ENCODE measurements around the gene ARHGDIA. TPM values are rescaled to one million over a fixed set of nuclear protein-coding genes. Genes with fewer than 3 reads are reported as not detected.
"Not testable (repeated sequence)": the region's sequence is repeated elsewhere in the genome, so short reads cannot be mapped to it uniquely, and the experiment has no call there.

Gene ARHGDIA
- polyA plus RNA-seq, 3 donors: 133 to 351 (median 249) TPM

DNA sequence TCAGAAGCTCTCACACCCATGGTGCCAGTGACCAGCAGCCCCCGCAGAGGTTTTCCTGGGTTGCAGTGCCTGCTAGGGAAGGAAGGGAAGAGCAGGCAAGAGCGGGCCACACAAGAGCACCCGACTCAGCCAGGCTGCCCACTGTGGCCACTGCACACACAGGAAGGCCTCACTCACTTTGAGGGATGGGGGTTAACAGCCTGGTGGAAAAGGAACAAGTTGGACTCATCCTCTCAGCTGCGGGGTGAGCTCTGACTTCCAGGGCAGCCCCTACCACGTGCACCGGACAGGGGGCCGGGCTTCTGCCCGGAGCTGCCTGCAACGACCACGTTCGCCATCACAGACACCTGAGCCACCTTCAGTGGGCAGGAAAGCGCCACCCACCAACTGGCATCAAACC lies 18.9 kb downstream of the ARHGDIA start:
- no peak overlapping the region for H3K27ac ChIP-seq (ENCODE audit: low read depth, low read length)
- WGBS, 3 donors: 84 to 88% (median 87%) methylated on average over 12 of the region's 12 CpGs

DNA sequence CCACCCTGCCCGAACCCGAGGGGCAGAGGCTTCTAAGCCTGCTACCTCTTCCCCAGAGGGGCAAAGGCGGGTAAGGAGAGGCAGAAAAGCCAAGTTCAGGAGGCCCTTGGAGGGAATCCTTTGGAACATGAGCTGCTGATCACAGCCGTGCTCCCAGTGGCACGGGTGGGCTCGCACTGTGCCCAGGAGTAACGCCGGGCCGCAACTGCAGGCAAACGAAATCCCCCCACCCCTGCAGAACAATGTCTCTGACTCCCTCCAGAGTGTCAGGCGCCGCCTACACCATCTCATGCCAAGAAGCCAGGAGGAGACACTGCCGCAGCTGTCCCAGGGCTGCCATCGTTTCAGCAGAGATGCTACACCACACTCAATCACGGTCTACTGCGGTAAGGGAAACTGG lies 19.7 kb downstream of the ARHGDIA start:
- WGBS, 3 donors: 88 to 93% (median 90%) methylated on average over 16 of the region's 16 CpGs
- H3K27ac ChIP-seq (ENCODE audit: low read depth, low read length): no peak overlapping the region

DNA sequence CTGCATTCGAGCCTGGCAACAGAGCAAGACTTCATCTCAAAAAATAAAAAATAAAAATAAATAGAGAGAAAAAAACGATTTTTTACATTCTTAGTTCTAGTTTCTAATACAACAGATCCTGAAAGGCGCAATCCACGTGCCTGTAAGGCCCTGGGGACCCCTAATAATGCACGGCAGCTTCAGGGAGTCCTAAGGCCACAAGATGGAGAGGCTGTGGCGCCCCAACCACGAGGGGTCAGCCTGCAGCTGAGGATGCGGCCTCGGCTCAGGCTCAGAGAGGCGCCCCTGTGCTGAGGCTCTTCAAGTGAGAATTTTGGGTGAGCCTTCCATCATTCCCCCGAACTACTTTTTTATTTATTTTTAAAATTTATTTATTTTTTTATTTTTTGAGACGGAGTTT lies 21.7 kb downstream of the ARHGDIA start:
- no peak overlapping the region for H3K27ac ChIP-seq (ENCODE audit: low read depth, low read length)
- 87 to 93% (median 92%) methylated on average over 12 of the region's 12 CpGs for WGBS, 3 donors

- 59 to 85% (median 84%) methylated on average over 24 of the region's 24 CpGs for WGBS, 3 donors
- no peak overlapping the region for H3K27ac ChIP-seq (ENCODE audit: low read depth, low read length)
These were observed 24.1 kb downstream of the ARHGDIA start for GRCh38 chr17:81846743-81847689.

- 83 to 93% (median 92%) methylated on average over 36 to 38 of the region's 38 CpGs for WGBS, 3 donors
- H3K27ac ChIP-seq (ENCODE audit: low read depth, low read length): no peak overlapping the region
These were observed 25.0 kb downstream of the ARHGDIA start for GRCh38 chr17:81845881-81846742.

DNA sequence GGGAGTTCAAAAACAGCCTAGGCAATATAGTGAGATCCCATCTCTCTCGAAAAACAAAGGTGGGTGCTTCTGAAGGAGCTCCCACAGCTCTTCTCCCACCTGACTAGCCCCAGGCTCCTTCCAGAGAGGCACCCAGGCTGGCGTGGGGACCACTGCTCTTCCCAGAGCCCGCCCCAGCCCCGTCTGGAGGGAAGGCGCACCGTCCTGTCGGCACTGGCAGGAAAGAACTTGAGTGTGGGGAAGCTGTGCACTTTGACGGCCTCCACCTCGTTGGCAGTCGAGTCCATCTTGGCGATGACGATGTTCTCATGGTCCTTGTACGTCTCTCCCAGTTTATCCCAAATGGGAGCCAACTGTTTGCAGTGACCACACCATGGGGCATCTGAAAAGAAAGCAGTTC lies 25.8 kb downstream of the ARHGDIA start:
- H3K27ac ChIP-seq (ENCODE audit: low read depth, low read length): no peak overlapping the region
- WGBS, 3 donors: 89 to 91% (median 90%) methylated on average over 13 of the region's 13 CpGs

DNA sequence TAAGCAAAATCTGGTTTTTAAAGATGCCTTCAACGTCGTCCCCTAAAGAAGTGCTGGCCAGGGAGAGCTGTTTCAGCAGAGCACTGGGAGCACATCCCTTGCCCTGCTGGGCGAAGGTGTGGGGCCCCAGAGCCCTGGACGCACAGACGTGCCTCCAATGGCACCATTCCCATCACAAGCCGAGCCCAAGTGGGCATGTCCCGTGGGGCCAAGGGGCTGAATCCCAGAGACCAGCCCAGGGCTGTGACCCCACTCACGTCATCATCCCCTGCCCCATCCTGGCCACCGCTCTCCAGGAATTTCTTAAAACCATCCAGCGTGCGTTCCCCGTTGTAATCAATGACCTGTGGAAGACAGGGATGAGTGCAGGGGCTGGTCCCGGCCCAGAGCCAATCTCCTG lies 26.2 kb downstream of the ARHGDIA start:
- WGBS, 3 donors: 66 to 86% (median 85%) methylated on average over 13 of the region's 13 CpGs
- no peak overlapping the region for H3K27ac ChIP-seq (ENCODE audit: low read depth, low read length)

DNA sequence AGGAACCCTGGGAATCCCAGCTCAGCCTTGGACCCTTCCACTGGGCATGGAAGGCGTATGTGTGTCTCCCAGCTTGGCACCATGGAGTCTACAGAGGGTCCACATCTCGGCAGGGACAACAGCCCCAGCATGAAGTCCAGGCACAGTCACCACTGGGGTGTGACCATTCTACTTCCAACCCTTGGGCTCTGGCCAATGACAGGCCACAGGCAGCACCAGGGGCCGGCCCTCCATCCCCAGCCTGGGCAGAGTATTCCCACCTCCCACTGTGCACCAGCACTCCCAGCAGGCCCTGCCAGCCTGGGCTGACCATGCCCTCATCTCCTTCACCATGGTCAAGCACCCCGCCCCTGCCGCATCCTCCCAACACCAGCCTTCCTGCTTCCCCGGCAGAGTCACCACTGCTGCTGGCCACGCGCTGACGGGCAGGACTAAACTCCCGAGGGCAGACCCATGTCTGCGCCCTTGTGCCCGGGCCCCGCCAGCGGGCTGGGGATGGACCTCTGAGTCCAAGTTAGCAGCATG lies 26.7 kb downstream of the ARHGDIA start:
- WGBS, 3 donors: 80 to 89% (median 88%) methylated on average over 14 of the region's 14 CpGs
- H3K27ac ChIP-seq (ENCODE audit: low read depth, low read length): no peak overlapping the region

- no peak overlapping the region for H3K27ac ChIP-seq (ENCODE audit: low read depth, low read length)
- WGBS, 3 donors: 82 to 85% (median 85%) methylated on average over 30 of the region's 30 CpGs
These were observed 27.3 kb downstream of the ARHGDIA start for GRCh38 chr17:81843713-81844326.

- 44 to 66% (median 61%) methylated on average over 21 of the region's 21 CpGs for WGBS, 3 donors
- H3K27ac ChIP-seq (ENCODE audit: low read depth, low read length): no peak overlapping the region
These were observed 28.2 kb downstream of the ARHGDIA start for GRCh38 chr17:81842725-81843504.

GRCh38 chr17:81842378-81842724 lies 28.8 kb downstream of the ARHGDIA start:
- 82 to 93% (median 89%) methylated on average over 11 of the region's 11 CpGs for WGBS, 3 donors
- no peak overlapping the region for H3K27ac ChIP-seq (ENCODE audit: low read depth, low read length)

DNA sequence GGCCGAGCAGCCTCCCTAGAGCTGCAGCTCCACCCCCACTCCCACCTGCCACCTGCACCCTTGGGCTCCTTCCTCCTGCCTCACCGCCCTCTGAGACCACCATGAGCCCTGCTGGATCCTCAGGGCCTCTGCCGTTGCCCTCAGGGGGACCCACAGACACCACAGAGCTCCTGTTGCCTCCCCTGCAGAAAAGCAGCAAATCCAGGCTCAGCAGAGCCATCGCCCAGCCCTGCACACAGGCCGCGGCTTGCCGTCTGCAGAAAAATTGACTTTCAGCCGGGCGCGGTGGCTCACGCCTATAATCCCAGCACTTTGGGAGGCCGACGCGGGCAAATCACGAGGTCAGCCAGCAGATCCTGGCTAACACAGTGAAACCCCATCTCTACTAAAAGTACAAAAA lies 29.3 kb downstream of the ARHGDIA start:
- WGBS, 3 donors: 58 to 79% (median 75%) methylated on average over 14 to 15 of the region's 15 CpGs
- no peak overlapping the region for H3K27ac ChIP-seq (ENCODE audit: low read depth, low read length)

DNA sequence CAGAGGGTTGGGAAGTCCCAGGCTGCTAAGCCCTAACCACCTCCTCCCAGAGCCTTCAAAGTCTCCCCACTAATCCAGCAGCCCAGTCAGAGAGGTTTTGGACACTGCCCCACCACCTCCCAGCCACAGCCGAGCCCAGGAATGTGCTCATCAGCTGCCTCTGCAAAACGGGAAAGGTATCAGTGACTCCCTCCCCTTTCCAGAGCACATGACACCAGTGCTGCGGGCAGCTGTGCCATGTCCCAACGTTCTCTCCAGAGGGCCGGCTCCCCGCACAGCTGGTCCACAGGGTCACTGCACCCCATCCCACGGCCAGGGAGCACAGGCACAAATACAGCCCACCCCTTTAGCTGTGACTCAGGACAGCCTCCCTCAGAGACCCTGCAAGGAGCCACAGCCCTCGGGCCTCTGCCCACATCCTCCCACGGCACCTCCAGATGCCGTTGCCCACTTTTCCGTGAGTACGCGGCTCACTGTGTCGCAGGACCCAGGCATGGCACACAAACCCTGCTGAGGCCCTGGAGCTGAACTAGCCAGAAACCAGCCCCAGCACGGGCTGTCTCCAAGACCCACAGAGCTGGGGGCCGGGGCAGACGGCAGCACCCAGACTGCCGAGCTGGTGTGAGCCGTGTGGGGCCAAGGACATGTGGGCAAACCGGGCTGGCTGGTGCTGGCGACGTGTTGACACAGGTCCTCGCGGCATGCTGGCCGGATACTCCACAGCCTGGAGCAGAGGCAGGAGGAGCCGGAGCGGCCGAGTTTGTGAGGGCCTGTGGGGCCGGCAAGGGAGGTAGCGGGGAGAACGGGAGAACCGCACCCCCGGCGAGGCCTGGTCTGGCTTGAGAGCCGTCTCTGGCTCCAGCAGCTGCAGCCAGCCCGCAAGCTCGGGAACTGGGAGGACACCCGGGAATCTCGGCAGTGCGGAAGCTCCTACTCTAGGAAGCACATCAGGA lies 30.0 kb downstream of the ARHGDIA start:
- 39 to 64% (median 59%) methylated on average over 35 to 40 of the region's 40 CpGs for WGBS, 3 donors
- H3K27ac ChIP-seq (ENCODE audit: low read depth, low read length): no peak overlapping the region

GRCh38 chr17:81840059-81840458 lies 31.1 kb downstream of the ARHGDIA start:
- WGBS, 3 donors: 92 to 94% (median 92%) methylated on average over 5 of the region's 5 CpGs
- H3K27ac ChIP-seq (ENCODE audit: low read depth, low read length): not testable (repeated sequence)

- H3K27ac ChIP-seq (ENCODE audit: low read depth, low read length): no peak overlapping the region
- WGBS, 3 donors: 78 to 81% (median 81%) methylated on average over 15 of the region's 15 CpGs
These were observed 31.8 kb downstream of the ARHGDIA start for GRCh38 chr17:81839301-81839700.

- 44 to 50% (median 44%) methylated on average over 17 of the region's 17 CpGs for WGBS, 3 donors
- no peak overlapping the region for H3K27ac ChIP-seq (ENCODE audit: low read depth, low read length)
These were observed 32.3 kb downstream of the ARHGDIA start for GRCh38 chr17:81838753-81839255.

DNA sequence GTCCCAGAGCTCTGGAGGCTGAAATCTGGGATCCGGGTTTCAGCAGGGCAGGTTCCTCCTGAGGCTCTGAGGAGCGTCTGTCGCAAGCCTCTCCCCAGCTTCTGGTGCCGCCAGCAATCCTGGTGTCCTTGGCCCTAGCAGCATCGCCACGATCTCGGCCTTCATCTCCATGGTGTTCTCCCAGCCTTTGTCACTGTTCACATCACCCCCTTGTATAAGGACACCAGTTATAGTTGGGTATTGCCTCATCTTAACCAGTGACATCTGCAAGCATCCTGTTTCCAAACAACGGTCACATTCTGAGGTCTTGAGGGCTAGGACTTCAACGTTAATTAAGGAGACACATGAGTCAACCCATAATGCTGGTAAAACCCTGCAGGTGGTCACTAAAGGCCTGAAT lies 33.5 kb downstream of the ARHGDIA start:
- whole genome bisulfite sequencing, 3 donors: 54 to 81% (median 55%) methylated on average over 9 of the region's 9 CpGs

More for the DNA sequence above, 33.5 kb downstream of the ARHGDIA start:
- no peak overlapping the region for H3K27ac ChIP-seq (ENCODE audit: low read depth, low read length)
